Measurements from ENCODE around the gene KCNA1.

GRCh38 chr12:4867384-4867783, 42.3 kb upstream of the KCNA1 start:
- TF ChIP-seq, protein P1, sequence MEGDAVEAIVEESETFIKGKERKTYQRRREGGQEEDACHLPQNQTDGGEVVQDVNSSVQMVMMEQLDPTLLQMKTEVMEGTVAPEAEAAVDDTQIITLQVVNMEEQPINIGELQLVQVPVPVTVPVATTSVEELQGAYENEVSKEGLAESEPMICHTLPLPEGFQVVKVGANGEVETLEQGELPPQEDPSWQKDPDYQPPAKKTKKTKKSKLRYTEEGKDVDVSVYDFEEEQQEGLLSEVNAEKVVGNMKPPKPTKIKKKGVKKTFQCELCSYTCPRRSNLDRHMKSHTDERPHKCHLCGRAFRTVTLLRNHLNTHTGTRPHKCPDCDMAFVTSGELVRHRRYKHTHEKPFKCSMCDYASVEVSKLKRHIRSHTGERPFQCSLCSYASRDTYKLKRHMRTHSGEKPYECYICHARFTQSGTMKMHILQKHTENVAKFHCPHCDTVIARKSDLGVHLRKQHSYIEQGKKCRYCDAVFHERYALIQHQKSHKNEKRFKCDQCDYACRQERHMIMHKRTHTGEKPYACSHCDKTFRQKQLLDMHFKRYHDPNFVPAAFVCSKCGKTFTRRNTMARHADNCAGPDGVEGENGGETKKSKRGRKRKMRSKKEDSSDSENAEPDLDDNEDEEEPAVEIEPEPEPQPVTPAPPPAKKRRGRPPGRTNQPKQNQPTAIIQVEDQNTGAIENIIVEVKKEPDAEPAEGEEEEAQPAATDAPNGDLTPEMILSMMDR (optimal IDR thresholded peaks at IDR 0.05 in 1 of 3, IDR thresholded peaks at IDR 0.05 in 1 of 3, conservative IDR thresholded peaks at IDR 0.05 in 1 of 3; ENCODE audit: extremely low read depth in 1 of 3, insufficient read depth in 2 of 3, low read length in 3 of 3) = no peak
- no peak for TF ChIP-seq EZH2 (IDR thresholded peaks at IDR 0.05; ENCODE audit: low read length)
